ENCODE data around the gene ELK4.

- TF ChIP-seq NR2C2 (CRISPR knock-in tag; IDR thresholded peaks at IDR 0.05) (no peak), ESRRA (CRISPR knock-in tag; IDR thresholded peaks at IDR 0.05; ENCODE audit: borderline replicate concordance) (no peak), NFYB (CRISPR knock-in tag; conservative IDR thresholded peaks at IDR 0.05; ENCODE audit: low read depth) (no peak), CBFB (CRISPR knock-in tag; IDR thresholded peaks at IDR 0.05; ENCODE audit: low read depth) (no peak), JUN (CRISPR knock-in tag; IDR thresholded peaks at IDR 0.05) (no peak), ZNF396 (CRISPR knock-in tag; IDR thresholded peaks at IDR 0.05; ENCODE audit: borderline replicate concordance) (no peak), OVOL2 (CRISPR knock-in tag; IDR thresholded peaks at IDR 0.05; ENCODE audit: borderline replicate concordance) (no peak)
- TF ChIP-seq, protein P1, sequence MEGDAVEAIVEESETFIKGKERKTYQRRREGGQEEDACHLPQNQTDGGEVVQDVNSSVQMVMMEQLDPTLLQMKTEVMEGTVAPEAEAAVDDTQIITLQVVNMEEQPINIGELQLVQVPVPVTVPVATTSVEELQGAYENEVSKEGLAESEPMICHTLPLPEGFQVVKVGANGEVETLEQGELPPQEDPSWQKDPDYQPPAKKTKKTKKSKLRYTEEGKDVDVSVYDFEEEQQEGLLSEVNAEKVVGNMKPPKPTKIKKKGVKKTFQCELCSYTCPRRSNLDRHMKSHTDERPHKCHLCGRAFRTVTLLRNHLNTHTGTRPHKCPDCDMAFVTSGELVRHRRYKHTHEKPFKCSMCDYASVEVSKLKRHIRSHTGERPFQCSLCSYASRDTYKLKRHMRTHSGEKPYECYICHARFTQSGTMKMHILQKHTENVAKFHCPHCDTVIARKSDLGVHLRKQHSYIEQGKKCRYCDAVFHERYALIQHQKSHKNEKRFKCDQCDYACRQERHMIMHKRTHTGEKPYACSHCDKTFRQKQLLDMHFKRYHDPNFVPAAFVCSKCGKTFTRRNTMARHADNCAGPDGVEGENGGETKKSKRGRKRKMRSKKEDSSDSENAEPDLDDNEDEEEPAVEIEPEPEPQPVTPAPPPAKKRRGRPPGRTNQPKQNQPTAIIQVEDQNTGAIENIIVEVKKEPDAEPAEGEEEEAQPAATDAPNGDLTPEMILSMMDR (IDR thresholded peaks at IDR 0.05), result no peak
- TF ChIP-seq, protein P2, sequence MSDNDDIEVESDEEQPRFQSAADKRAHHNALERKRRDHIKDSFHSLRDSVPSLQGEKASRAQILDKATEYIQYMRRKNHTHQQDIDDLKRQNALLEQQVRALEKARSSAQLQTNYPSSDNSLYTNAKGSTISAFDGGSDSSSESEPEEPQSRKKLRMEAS (CRISPR knock-in tag; IDR thresholded peaks at IDR 0.05), result no peak
- TF ChIP-seq, protein P3, sequence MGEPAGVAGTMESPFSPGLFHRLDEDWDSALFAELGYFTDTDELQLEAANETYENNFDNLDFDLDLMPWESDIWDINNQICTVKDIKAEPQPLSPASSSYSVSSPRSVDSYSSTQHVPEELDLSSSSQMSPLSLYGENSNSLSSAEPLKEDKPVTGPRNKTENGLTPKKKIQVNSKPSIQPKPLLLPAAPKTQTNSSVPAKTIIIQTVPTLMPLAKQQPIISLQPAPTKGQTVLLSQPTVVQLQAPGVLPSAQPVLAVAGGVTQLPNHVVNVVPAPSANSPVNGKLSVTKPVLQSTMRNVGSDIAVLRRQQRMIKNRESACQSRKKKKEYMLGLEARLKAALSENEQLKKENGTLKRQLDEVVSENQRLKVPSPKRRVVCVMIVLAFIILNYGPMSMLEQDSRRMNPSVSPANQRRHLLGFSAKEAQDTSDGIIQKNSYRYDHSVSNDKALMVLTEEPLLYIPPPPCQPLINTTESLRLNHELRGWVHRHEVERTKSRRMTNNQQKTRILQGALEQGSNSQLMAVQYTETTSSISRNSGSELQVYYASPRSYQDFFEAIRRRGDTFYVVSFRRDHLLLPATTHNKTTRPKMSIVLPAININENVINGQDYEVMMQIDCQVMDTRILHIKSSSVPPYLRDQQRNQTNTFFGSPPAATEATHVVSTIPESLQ (CRISPR knock-in tag; IDR thresholded peaks at IDR 0.05), result no peak
These were observed 7.8 kb upstream of the ELK4 start for GRCh38 chr1:205639567-205639966.

Data from WTC11 (cell line).